HG03139 (cell line): ENCODE data around the gene MOG.

Source experiments
- ATAC-seq: cut with Tn5 transposase; IDR thresholded peaks from one replicate; pipeline ENCODE4 v1.9.1; 2021; ENCODE audit not compliant: unreplicated experiment

The MOG gene

DNA sequence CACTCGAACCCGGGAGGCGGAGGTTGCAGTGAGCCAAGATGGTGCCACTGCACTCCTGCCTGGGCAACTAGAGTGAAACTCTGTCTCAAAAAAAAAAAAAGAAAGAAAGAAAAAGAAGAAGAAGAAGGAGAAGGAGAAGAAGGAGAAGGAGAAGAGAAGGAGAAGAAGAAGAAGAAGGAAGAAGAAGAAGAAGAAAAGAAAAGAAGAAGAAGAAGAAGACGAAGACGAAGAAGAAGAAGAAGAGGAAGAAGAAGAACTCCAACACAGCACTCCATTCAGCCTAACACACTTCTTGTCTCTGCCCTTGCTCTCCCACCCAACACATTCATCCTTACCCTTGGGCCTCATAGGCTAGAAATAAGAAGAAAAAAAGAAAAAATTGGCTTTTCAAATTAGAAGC lies 17.1 kb downstream of the MOG start:
- no peak for ATAC-seq

DNA sequence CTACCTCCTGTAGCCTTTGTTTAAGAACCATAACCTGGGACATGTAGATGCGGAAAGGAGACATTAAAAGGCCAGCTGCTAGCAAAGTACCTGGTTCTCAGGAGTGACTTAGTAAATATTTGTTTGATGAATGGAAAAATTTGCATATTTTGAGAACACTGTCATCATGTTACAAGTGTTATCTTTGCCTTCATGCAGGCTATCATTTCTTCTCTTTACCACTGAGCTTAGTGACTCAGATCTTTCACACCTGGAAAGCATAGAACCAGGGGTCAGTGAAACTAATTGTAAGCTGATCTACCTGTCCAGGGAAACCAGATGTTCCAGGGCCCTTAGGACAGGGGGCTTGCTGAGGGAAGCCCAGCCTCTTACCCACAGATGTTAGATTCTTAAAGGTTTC lies 18.7 kb downstream of the MOG start:
- no peak for ATAC-seq

DNA sequence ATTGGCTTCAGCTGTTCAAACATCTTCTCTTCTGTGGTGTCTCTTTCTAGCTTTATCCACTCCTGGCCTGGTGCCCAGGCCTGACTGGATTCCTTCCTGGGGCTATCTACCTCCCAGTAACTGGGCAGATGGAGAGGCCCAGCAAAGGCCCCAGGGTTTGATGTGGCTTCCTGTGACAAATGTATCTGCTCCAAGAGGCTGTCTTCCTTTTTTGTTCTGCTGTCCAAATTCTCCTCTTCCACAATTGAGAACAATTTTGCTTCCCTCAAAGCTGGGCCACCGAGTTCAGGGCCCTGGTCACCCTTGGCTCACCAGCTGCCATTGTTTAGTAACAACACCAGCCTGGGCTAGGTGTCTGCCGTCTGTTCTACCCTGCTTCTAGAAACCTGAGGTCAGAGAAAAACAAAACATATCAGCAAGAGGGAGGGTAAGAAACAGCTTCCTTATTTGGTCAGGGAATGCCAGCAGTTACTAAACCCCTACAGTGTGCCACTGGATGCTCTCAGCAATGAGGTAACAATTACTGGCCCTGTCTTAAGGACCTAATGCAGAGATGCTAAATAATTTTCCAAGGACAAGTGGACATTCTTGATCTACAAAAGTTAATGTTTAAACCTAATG lies 20.2 kb downstream of the MOG start:
- ATAC-seq = no peak

DNA sequence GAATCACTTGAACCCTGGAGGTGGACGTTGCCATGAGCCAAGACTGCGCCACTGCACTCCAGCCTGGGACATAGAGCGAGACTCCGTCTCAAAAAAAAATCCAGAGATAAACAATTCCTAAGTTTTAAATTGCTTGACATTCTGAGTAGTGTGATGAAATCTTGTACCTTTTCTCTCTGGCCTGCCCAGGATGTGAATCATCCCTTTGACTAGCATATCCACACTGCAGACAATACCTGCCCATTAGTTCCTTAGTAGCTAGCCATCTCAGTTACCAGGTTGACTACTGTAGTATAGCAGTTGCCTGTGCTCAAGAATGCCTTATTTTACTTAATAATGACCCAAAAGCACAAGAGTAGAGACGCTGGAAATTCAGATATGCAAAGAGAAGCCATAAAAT lies 21.2 kb downstream of the MOG start:
- no peak for ATAC-seq

DNA sequence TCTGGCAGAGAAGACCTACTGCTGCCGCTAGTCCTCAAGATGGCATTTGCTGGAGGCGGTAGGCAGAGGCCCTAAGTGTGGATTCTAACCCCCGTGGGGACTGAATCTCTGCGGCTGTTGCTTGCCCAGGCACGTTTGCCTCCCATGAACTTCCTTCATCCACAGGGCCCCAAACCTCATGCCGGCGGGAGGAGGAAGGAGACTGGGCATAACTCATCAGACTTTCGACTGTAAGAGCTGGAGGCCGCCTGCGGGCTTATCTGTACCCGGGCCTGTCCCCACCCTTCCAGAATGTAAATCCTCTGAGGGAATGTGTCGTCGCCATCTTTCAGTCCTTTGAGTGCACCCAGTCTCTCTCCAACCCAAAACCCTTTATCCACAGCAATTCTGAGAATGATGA lies 23.1 kb downstream of the MOG start:
- ATAC-seq = no peak

DNA sequence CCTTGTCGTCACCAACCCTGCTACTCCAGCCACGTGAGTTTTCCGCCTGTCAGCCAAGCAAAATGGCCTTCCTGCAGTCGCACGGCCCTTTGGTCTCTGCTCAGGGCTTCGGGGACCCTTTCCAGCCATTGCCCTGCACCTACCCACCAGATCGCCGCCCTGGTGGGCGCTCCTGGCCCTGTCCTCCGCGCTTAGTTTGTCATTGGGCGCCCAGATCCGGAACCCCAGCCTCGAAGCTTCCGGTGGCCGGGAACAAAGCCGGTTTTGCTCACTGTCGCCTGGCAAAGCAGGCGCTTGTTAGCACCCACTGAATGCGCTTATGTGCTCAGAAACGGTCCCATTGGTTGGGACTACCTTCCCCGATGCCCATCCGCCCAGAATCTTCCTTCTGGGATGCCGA lies 23.5 kb downstream of the MOG start:
- no peak for ATAC-seq

DNA sequence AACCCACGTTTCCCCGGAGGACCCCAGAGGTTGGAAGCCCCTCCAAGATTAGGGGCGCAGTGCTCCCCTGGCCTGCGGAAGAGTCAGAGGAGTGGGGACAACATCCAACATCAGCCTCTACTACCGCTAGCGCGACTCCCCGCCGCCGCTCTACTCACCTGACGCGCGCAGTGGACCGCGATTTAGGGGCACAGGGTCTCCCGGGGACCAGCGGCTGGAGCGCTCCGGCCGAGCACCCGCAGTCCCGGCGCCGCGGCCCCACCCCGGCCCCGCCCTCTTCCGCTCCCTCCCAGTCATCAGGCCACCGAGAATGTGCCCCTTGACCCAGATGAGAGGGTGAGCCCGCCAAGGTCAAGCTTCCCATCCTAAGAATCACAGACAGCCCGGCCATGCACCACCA lies 24.0 kb downstream of the MOG start, which contains the start of gene ZFP57:
Gene ZFP57 (minus strand): TSS at position 249 of the 400 bp plus-strand sequence. CDS start 4,149 bp downstream, outside the sequence.
- no peak for ATAC-seq

DNA sequence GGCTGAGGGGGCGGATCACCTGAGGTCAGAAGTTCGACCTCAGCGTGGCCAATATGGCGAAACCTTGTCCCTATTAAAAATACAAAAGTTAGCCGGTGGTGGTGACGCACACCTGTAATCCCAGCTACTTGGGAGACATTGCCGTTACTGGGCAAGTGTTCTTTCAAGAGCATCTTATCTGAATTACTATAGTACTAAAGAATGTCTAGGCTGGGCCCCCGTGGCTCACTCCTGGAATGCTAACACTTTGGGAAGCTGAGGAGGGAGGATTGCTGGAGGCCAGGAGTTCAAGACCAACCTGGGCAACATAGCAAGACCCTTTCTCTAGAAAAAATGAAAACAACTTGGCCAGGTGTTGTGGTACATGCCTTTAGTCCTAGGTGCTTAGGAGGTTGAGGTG lies 24.9 kb downstream of the MOG start:
- no peak for ATAC-seq

DNA sequence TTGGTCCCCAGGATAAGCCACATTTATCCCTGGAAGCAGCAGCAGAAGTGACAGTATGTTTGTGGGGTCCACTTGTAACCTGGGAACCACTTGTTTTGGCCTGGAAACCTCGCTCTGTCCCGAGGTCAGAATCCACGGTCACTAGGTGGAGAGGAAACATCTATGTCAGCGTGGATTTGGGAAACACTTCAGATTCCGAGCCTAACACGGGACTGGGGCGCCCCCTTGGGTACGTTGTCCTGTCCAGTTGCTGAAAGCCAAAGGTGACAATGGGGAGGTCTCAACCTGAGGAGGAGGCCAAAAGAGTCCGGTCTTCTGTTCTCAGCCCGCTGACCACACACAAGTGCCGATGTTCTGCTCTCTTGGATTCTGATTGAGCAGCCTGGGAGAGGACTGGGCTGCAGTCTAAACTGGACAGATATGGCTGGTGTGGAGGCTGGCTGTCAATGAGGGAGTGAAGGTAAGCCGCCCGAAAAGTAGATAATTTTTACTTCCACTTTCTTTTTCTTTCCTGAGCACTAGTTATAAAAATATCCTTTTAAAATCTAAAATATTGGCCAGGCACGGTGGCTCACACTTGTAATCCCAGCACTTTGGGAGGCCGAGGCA lies 28.9 kb downstream of the MOG start:
- no peak for ATAC-seq

DNA sequence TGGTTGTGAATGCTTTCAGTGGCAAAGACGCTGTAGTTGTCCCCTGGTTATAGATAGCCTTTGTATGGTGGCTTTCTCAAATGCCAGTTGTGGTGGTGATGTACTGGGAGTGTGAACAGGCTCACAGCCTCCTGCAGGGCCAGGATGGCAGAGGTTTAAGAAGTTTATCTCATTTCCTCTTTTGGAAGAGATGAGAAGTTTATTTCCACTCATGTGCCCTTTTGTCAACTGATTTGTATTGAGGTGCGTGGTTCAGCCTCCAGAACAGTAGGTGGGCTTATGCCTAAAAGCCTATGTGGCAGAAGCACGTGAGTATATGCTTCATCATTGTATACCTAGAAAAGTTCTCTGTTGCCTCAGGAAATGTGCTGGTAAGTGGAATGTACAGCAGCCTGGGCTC lies 37.7 kb downstream of the MOG start:
- no peak for ATAC-seq

DNA sequence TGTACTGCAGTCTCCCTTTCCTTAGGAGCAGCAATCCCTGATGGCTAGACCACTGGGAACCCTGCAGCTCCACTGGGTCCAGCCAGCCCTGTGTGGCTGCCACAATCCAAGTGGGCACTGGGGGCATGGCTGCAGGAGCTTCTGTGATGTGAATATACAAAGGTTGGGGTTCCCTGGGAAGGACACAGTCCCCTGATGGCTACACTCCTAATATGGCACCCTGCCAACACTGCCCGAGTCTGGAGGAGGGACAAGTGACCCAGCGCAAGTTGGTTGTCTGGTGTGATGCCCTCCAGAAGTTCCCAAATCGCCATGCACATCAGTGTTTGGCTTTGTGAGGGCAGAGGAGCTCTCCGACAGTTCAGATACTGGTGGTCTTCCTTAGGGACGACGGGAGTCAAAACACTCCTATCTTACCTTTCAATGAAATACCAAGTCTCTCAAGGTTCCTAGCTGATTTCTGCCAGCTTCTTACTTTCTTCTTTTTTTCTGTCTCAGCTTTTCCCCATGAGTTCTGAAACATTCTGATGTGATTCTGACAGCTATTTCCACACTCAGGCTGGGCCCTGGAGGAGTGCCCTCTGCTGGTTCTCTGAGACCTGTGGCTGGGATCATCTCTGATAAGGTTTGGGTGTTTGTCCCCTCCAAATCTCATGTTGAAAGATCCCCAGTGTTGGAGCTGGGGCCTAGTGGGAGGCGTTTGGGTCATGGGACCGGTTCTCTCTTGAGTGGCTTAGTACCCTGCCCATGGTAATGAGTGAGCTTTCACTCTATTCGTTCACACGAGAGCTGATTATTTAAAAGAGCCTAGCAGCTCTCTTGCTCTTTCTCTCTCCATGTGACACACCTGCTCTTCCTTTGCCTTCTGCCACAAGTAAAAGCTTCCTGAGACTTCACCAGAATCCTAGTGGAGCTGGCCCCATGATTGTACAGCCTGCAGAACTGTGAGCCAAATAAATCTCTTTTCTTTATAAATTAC lies 39.5 kb downstream of the MOG start:
- ATAC-seq = no peak

DNA sequence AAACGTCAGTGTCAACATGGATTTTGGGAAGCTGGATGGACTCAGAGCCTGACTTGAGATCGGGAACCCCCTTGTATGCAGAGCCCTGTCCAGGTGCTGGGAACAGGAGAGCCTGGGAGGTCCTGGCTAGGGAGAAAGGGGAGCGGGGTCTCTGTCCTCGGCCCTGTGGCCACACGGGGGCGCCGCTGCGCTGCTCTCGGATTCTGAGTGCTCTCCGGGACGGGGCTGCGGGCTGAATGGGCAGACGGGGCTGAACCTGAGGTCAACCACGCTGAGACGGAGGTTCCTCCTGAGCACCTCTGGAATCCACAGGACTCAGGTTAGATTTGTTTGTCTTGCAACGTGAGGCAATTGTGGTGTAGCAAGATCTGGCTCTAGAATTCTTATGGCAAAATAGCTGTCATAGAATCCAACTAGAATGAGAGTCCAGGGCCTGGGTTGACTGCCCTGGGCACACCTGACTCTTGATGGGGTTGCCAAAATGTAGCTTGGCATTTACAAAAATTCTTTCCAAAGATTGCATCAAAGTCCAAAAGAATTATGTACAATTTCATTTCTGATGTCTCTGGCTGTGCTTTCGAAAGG lies 45.7 kb downstream of the MOG start:
- ATAC-seq = no peak

DNA sequence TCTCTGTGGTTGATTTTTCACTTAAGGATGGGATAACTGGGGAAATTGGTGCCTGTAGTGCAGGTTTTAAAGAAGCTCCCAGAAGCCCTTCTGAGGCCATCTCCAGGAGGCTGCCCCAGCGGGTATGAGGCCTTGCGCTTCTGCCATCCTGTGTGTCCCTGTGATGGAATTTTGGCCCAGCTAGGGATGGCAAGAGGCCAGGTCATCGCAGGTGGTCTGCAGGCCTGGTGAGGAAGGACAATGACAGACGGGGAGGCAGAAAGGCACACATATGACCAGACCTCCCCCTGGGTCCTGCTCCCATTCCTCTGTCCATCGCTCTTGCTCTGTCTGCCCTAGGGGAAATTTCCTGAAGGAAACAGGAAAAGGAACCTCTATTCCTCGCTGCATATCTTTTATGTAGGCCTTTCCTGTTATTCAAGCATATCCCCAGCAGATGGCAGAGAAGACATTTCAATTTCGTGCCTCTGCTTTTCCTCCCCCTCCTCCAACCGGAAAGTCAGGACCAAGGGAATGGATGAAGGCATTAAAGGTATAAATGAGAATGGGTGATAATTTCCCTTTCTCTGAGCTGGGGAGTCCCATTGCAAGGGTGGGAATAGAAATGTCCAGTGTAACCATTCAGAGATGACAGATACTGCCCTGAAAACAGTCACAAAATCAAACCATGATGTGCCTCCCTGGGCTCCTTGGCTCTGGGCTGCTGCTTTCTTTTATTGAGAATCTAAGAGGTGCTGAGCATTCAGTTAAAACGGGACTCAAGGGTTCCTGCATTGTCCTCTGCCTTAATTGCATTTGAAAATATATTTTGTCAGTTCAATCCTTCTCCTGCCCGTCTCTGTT lies 48.7 kb downstream of the MOG start:
- no peak for ATAC-seq

DNA sequence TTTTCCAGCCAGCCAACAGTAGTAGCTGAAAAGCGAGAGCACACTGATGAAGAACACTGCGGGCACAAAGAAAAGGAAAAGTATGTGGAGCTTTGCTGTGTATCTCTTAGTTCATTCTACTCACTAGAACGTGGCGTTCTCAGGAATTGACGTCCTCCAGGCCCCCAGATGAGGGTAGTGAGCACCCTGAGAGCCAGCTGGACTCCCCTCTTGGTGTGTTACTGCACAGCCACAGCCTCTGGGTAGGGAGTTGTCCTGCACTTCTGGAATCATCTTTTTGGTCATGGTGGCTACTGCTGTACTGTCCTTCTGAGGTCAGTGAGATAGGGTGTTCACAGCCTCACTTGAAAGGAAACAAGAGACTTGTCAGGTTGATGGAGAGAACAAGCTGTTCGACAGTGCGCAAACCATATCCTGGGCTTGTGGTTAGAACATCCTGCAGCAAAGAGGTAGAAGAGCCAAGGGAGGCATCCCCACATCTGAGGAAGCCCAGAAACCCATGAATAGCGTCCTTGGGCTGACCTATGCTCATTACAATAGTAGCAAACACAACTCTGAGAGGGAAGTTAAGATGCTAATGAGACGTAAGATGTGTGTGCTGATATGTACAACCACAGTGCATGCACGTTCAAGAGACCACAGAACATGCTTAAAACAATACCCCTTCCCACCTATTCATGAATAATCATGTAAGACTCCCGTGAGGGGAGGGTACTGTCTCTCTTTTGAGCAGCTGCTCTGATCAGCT lies 51.7 kb downstream of the MOG start:
- no peak for ATAC-seq

DNA sequence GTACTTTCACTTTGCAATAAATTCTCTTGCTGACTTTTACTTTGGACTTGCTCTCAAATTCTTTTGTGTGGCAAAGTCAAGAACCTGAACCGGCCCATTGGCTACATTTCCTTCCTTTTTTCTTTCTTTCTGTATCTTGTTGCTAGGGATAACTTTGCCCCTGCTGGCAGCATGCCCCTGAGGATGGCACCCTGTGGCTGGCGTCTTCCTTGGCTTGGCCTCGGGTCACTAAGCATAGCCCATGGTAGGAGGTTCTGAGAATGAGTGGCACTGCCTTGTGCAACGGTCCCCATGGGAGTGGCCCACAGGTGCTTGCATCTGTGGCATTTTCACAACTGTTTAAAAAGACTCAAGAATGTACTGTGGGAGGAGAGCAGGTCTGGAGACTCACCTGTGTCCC lies 52.3 kb downstream of the MOG start:
- ATAC-seq = no peak

DNA sequence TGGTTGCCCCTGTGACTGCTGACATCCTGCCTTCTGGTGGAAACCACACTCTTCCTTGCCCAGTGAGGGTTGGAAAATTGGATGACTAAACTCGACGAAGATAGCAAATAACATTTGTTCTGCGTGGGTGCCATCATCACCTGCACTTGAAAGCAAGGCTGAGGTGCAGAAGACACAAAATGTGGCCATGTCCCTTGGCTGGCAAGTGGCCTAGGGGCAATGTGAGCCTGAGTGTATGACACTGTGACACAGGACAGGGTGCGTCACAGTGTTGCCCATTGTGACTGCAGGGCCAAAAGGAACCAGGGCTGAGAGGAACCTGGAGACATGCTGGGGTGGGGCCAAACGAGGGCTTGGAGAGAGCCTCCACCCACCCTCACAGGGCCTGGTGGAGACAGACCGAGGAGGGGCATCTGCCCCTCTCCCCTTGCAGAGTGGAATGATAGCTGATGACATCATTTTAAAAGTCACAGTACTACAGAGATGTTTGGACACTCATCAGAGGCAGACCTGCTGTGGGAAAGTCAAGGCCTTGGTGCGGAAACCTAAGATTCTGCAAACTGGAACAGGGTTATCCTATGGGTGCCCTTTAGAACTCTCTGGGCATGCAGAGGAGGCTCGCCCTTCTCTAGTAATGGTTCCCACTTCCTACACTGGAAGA lies 53.5 kb downstream of the MOG start:
- ATAC-seq = no peak

DNA sequence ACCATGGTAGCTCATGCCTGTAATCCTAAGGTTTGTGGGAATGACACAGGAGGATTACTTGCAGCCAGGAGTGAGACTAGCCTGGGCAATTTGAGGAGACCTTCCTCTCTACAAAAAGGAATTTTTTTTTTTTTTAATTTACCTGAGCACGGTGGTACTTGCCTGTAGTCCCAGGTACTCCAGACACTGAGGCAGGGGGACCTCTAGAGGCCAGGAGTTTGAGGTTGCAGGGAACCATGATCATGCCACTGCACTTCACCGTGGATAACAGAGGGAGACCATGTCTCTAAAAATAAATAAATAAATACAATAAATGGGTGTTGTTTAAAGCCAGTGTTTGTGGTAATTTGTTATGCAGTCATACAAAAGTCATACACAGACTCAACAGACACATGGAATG lies 64.0 kb downstream of the MOG start:
- no peak for ATAC-seq
